ENCODE results near the gene PIK3R4. TPM values are rescaled to one million over a fixed set of nuclear protein-coding genes. Genes with fewer than 3 reads are reported as not detected.

PIK3R4 gene
- polyA plus RNA-seq: 10 to 100 TPM in 2 of 3 donors, 1 to 10 TPM in 1; 8.3 to 26.3 (median 26.0) TPM

- peak within 1 kb of the TSS in 4 of 5 donors; percentile 91 to 96 (median 94) for H3K4me3 Mint-ChIP-seq
- peaks cover 4 to 8% (median 8%) of the 10 kb centered on the region in 3 donors for H3K36me3 Mint-ChIP-seq
- H3K27ac Mint-ChIP-seq: peak within 1 kb of the TSS in 5 of 6 donors; percentile 95 to 99 (median 97)
- peak; percentile 94 to 95 (median 95) for DNase-seq
- H3K9me3 Mint-ChIP-seq: no peaks in the 10 kb centered on the region
- peaks cover 11 to 18% (median 18%) of the 10 kb centered on the region in 3 donors for H3K27me3 Mint-ChIP-seq (ENCODE audit: low read depth in 3 of 3)
- peaks cover 46 to 59% of the 10 kb centered on the region in 2 donors for H3K4me1 Mint-ChIP-seq
These were observed at the start of gene PIK3R4 for GRCh38 chr3:130746246-130747039. TSS of gene PIK3R4 (minus strand) at chr3:130746829. CDS start at chr3:130745218, 1,611 bp downstream.

DNA sequence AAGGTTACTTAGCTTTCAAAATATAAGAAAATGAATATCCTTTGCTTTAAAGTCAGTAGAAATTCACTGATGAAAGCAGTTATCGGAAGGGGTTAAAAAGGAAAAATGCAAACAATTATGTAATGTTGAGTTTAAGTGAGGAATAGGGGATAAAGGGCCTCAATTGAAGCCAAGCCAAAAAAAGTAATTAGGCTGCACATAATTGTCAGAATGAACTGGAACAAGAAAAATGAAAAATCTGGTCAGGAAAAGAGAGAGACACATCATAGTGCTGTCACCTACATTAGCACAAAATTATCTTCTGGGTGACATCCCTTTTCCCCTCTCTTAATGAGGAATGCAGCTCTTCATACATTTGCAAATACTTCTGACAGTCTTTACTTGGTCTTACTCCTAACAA lies 48.8 kb upstream of the PIK3R4 start:
- H3K9me3 Mint-ChIP-seq: no peaks in the 10 kb centered on the region
- peaks cover 0 to 7% (median 5%) of the 10 kb centered on the region in 3 donors for H3K27me3 Mint-ChIP-seq (ENCODE audit: low read depth in 3 of 3)
- no peaks in the 10 kb centered on the region for H3K36me3 Mint-ChIP-seq
- H3K4me1 Mint-ChIP-seq: no peaks in the 10 kb centered on the region
- no peak overlapping the region for H3K27ac Mint-ChIP-seq
- H3K4me3 Mint-ChIP-seq: no peak overlapping the region
- no peak for DNase-seq

DNA sequence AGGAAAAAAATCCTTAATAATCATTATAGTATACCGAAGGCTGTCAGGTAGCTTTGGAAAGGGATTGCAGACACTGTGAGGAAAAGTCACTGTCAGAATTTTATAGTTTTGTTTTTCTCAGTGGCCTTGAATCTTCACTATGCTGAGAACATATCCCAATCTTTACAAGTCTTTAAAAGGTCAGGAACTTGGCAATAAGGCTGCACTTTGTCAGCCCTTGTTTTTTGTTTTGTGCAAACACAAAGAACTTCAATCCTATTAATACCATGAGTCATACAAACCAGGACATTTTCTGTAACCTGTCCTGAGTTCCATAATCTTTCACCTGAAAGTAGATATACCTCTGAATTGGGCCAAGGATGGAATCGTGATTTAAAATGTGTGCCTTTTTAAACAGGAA lies 45.6 kb upstream of the PIK3R4 start:
- no peaks in the 10 kb centered on the region for H3K9me3 Mint-ChIP-seq
- H3K27me3 Mint-ChIP-seq (ENCODE audit: low read depth in 3 of 3): peaks cover 0 to 8% (median 3%) of the 10 kb centered on the region in 3 donors
- no peak overlapping the region for H3K4me3 Mint-ChIP-seq
- no peak overlapping the region for H3K27ac Mint-ChIP-seq
- no peak for DNase-seq
- peaks cover 0 to 2% of the 10 kb centered on the region in 2 donors for H3K4me1 Mint-ChIP-seq
- H3K36me3 Mint-ChIP-seq: no peaks in the 10 kb centered on the region

GRCh38 chr3:130789782-130790322 lies 43.2 kb upstream of the PIK3R4 start:
- H3K27me3 Mint-ChIP-seq (ENCODE audit: low read depth in 3 of 3): peaks cover 0 to 14% (median 4%) of the 10 kb centered on the region in 3 donors
- no peak overlapping the region for H3K4me3 Mint-ChIP-seq
- no peaks in the 10 kb centered on the region for H3K9me3 Mint-ChIP-seq
- no peak for DNase-seq
- H3K4me1 Mint-ChIP-seq: peaks cover 0 to 2% of the 10 kb centered on the region in 2 donors
- H3K27ac Mint-ChIP-seq: no peak overlapping the region
- no peaks in the 10 kb centered on the region for H3K36me3 Mint-ChIP-seq

DNA sequence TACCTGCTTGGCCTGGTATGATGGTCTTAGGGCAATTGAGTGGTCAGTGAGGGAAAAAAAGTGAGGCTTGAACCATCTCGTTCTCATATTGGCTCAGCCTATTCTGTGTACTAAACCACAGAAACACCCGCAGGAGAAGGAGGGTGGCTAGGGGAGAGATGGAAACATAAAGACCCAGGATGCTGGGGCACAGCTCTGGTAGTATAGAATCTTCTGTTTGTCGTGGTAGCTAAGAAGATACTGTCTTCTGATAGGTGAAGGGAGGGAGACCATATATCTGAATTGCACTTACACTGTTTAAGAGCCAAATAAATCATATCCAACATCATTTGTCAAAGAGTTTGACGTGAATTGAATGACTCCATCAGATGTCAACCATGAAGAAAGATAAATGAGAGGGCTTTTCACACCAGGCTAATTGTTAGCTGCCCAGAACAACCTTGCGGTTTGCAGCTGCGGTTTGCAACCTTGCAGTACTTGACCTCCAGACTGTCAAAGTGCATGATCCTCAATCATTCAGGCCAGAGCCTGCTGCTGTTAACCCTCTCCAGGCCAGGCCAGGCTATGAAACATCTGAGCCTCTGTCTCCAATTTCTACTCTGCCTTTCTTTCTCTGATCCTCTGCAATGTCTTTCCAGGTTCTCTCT lies 40.9 kb upstream of the PIK3R4 start:
- H3K27ac Mint-ChIP-seq: no peak overlapping the region
- H3K27me3 Mint-ChIP-seq (ENCODE audit: low read depth in 3 of 3): peaks cover 0 to 14% (median 4%) of the 10 kb centered on the region in 3 donors
- no peak for DNase-seq
- H3K9me3 Mint-ChIP-seq: no peaks in the 10 kb centered on the region
- no peak overlapping the region for H3K4me3 Mint-ChIP-seq
- peaks cover 0 to 2% of the 10 kb centered on the region in 2 donors for H3K4me1 Mint-ChIP-seq
- no peaks in the 10 kb centered on the region for H3K36me3 Mint-ChIP-seq

DNA sequence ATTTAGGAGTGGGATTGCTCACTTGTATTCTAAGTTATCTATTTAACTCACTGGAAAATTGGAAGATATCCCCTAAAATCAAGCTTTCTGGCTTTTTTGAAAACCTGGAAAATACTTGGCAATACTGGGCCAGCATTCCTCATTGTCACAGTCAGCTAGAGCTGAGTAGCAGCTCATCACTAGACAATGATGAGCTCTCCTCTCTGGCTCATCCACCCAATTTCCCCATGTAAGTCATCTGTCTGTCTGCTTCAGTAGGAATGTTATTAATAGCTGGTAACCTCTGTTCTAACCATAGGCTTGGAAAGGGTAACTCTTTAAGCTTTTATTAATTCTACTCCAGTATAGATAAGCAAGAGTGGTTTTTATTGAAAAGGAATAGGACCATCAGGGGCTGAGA lies 39.7 kb upstream of the PIK3R4 start:
- H3K36me3 Mint-ChIP-seq: no peaks in the 10 kb centered on the region
- DNase-seq: no peak
- H3K27me3 Mint-ChIP-seq (ENCODE audit: low read depth in 3 of 3): peaks cover 0 to 14% (median 4%) of the 10 kb centered on the region in 3 donors
- no peak overlapping the region for H3K4me3 Mint-ChIP-seq
- no peak overlapping the region for H3K27ac Mint-ChIP-seq
- H3K4me1 Mint-ChIP-seq: peaks cover 0 to 2% of the 10 kb centered on the region in 2 donors
- H3K9me3 Mint-ChIP-seq: no peaks in the 10 kb centered on the region

GRCh38 chr3:130783629-130784028 lies 37.0 kb upstream of the PIK3R4 start:
- H3K27ac Mint-ChIP-seq: no peak overlapping the region
- no peak overlapping the region for H3K4me3 Mint-ChIP-seq
- no peaks in the 10 kb centered on the region for H3K36me3 Mint-ChIP-seq
- peaks cover 0 to 2% of the 10 kb centered on the region in 2 donors for H3K4me1 Mint-ChIP-seq
- H3K27me3 Mint-ChIP-seq (ENCODE audit: low read depth in 3 of 3): peaks cover 1 to 10% (median 2%) of the 10 kb centered on the region in 3 donors
- no peaks in the 10 kb centered on the region for H3K9me3 Mint-ChIP-seq
- no peak for DNase-seq

DNA sequence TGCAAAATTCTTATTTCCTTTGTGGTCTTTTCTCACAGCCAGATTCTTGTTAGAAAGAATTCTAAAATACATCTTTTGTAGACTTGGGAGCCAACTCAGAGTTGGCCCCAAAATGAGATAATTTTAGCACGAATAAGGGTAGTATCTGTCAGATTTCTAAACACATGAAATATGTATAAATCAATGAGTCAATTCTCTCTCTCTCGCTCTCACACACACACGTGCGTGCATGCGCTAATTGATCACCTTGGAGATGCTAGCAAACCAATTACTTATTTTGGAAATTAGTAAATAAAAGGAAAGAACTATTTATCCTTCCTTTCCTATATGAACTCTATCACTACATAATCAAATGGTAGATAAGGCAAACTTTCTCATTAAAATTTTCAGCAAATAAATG lies 32.9 kb upstream of the PIK3R4 start:
- Mint-ChIP-seq H3K27ac (no peak overlapping the region), H3K9me3 (no peaks in the 10 kb centered on the region), H3K36me3 (no peaks in the 10 kb centered on the region), H3K27me3 (ENCODE audit: low read depth in 3 of 3) (peaks cover 0 to 4% (median 2%) of the 10 kb centered on the region in 3 donors), H3K4me3 (no peak overlapping the region), H3K4me1 (no peaks in the 10 kb centered on the region)
- no peak for DNase-seq

DNA sequence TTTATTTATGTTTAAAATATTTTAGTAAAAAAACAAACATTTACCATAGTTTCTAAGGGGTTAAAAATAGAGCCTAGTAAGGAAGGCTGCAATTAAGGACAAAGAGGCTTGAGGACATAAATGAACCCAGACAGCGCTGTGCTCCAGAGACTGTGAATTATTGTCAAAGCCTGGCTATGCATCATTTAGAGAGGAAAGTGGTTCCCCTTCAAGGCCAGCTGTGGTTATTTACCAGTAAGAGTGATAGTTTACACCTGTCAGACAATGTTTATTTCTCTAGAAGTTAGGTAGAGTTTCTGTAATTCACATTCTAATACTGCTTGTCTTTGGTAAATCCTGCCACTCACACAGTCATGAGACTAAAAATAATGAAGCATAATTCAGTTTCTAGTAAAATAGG lies 32.4 kb upstream of the PIK3R4 start:
- no peaks in the 10 kb centered on the region for H3K36me3 Mint-ChIP-seq
- DNase-seq: no peak
- H3K27me3 Mint-ChIP-seq (ENCODE audit: low read depth in 3 of 3): peaks cover 0 to 6% (median 2%) of the 10 kb centered on the region in 3 donors
- no peak overlapping the region for H3K27ac Mint-ChIP-seq
- H3K4me1 Mint-ChIP-seq: no peaks in the 10 kb centered on the region
- no peaks in the 10 kb centered on the region for H3K9me3 Mint-ChIP-seq
- no peak overlapping the region for H3K4me3 Mint-ChIP-seq

GRCh38 chr3:130773366-130773765 lies 26.7 kb upstream of the PIK3R4 start:
- Mint-ChIP-seq H3K4me3 (no peak overlapping the region), H3K4me1 (no peaks in the 10 kb centered on the region), H3K27ac (no peak overlapping the region), H3K36me3 (no peaks in the 10 kb centered on the region), H3K9me3 (no peaks in the 10 kb centered on the region), H3K27me3 (ENCODE audit: low read depth in 3 of 3) (peaks cover 0 to 14% (median 0%) of the 10 kb centered on the region in 3 donors)
- no peak for DNase-seq

GRCh38 chr3:130772129-130772528 lies 25.5 kb upstream of the PIK3R4 start:
- H3K9me3 Mint-ChIP-seq: no peaks in the 10 kb centered on the region
- no peak for DNase-seq
- no peaks in the 10 kb centered on the region for H3K4me1 Mint-ChIP-seq
- H3K4me3 Mint-ChIP-seq: no peak overlapping the region
- no peaks in the 10 kb centered on the region for H3K36me3 Mint-ChIP-seq
- H3K27me3 Mint-ChIP-seq (ENCODE audit: low read depth in 3 of 3): peaks cover 0 to 16% (median 2%) of the 10 kb centered on the region in 3 donors
- H3K27ac Mint-ChIP-seq: no peak overlapping the region

DNA sequence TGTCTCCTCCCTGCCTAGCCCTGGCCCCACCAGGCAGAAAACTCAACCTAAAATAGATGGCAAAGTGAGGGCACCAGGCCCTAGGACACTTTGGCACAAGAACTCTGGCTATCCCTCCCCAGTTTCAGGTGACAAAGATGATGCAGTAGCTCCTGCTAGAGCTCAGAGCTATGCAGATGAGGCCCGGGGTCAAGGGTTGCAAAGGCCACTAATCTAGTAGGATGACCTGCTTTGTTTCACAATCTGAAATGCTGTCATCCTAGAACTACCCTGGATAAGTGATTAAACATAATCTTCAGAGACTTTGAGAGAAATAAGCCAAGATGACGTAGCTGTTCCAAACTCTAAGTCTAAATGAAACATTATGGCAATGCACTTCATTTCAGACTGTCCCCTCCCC lies 24.0 kb upstream of the PIK3R4 start:
- Mint-ChIP-seq H3K4me3 (no peak overlapping the region), H3K27me3 (ENCODE audit: low read depth in 3 of 3) (peaks cover 2 to 15% (median 3%) of the 10 kb centered on the region in 3 donors), H3K4me1 (no peaks in the 10 kb centered on the region), H3K27ac (no peak overlapping the region), H3K36me3 (no peaks in the 10 kb centered on the region), H3K9me3 (no peaks in the 10 kb centered on the region)
- DNase-seq: no peak

- no peaks in the 10 kb centered on the region for H3K36me3 Mint-ChIP-seq
- H3K4me1 Mint-ChIP-seq: peaks cover 0 to 4% of the 10 kb centered on the region in 2 donors
- H3K4me3 Mint-ChIP-seq: no peak overlapping the region
- no peaks in the 10 kb centered on the region for H3K9me3 Mint-ChIP-seq
- peaks cover 2 to 8% (median 4%) of the 10 kb centered on the region in 3 donors for H3K27me3 Mint-ChIP-seq (ENCODE audit: low read depth in 3 of 3)
- no peak for DNase-seq
- H3K27ac Mint-ChIP-seq: no peak overlapping the region
These were observed 15.2 kb upstream of the PIK3R4 start for GRCh38 chr3:130761730-130762311.

DNA sequence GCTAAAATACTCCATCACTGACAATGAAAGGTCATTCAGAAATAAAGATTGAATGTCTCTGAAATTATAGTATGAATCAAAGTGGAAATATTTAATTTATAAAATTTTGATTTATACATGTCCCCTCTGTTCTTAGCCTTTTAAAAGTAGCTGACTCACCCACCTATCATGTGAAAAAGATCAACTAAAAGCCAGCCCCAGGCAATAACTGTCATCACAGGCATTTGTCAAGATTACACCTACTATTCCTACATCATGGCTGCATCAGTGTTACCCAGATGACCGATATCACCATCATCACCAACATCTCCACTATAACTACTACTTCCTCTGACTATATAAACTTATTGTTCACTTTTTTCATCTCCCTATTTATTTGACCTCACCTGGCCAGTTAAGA lies 14.3 kb upstream of the PIK3R4 start:
- DNase-seq: no peak
- Mint-ChIP-seq H3K27me3 (ENCODE audit: low read depth in 3 of 3) (peaks cover 2 to 8% (median 4%) of the 10 kb centered on the region in 3 donors), H3K36me3 (no peaks in the 10 kb centered on the region), H3K9me3 (no peaks in the 10 kb centered on the region), H3K27ac (no peak overlapping the region), H3K4me1 (peaks cover 0 to 4% of the 10 kb centered on the region in 2 donors), H3K4me3 (no peak overlapping the region)

Measured in immature natural killer cell (primary cell).